Activated CD4-positive, alpha-beta T cell treated with anti-CD3 and anti-CD28 coated beads for 1 hour (primary cell): Measurements from ENCODE around the gene ZNF580.

Experiments used
- DNase-seq: peaks from one replicate; pipeline ENCODE4 v3.0.0-alpha.2; 2020

ZNF580 gene, protein sequence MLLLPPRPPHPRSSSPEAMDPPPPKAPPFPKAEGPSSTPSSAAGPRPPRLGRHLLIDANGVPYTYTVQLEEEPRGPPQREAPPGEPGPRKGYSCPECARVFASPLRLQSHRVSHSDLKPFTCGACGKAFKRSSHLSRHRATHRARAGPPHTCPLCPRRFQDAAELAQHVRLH

DNA sequence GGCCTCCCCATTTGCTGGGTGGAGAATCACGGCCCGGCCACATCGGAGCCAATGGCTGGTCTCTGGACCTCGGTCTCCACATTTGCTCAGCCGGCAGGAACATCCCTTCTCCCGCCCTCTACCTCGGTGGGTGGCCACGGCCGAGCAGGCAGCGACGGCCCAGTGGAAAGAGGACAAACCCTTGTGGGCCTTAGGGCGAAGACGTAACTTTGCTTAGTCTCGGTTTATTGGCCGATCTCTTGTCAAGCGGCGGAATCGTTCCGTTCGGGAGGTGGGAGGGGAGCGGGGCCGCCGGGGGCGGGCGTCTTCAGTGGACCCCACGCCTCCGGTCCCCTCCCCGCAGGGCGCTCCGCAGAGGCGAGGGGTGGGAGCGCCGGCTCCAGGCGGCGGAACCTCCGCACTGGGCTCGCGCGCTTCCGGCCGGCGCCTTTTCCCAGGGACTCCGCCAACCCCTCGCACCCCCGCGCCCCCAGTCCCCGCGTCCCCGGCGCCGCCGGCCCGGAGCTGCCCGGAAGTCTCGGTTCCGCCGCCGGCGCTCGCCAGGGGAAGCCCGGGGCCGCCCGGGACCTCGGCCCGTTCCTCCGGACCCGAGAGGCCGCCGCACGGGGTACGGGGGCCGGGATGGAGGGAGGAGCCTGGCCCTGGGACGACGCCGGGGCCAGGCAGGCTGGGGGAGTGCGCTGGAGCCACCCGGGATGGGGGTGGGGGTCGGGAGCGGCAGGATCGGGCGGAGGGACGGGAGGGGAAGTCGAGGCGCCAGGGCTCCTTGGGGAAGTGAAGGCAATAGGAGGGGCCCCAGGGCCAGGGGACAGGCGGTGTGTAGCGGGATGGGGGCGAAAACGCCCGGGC, at the start of gene ZNF580:
TSS of gene ZNF580 (plus strand) at position 426 of the 849 bp plus-strand sequence. CDS start 1,507 bp downstream, outside the sequence.
- no peak for DNase-seq

DNA sequence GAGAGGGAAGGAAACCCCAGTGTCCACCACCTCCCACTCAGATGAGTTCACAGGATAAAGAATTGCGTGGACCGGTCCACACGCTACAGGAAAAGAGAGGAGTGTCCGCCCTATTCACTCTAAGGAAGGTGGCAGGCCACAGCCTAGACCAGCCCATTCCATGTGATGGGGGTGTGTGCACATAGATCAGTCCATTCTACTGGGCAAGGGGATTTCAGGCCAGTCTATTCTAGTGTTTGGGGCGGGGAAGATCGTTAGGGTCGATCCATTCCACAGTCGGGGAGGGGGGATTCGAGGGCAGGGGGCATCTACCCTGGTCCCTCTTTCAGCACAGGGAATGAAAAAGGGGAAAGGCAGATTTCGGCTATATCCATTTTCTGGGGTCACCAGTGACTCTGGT, 49.2 kb upstream of the ZNF580 start:
- DNase-seq = no peak

DNA sequence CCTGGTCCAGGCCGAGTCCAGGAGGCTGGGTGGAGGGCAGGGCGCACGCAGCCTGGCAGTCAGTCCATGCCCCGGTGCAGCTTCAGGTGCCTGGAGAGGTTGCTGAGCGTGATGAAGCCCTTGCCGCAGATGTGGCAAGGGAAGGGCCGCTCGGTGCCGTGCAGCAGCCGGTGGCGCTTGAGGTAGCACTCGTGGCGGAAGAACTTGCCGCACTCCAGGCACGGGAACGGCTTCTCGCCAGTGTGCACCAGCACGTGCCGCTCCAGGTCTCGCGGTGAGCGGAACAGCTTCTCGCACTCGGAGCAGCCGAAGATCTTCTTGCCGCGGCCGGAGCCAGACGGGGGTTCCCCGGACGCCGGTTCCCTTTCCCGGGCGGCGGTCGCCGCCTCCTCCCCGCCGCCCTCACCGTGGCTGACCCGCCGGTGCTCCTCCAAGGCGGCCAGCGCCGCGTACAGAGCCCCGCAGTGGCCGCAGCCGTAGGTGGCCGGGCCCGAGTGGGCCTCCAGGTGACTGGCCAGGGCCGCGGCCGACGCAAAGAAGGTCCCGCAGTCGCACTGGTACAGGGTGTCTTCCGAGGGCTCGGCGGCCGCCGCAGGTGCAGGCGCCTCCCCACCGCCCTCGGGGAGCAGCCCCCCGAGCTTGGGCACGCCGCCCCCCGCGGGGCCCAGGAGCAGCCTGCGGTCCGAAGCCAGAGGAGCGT, 48.3 kb upstream of the ZNF580 start:
- DNase-seq = no peak

DNA sequence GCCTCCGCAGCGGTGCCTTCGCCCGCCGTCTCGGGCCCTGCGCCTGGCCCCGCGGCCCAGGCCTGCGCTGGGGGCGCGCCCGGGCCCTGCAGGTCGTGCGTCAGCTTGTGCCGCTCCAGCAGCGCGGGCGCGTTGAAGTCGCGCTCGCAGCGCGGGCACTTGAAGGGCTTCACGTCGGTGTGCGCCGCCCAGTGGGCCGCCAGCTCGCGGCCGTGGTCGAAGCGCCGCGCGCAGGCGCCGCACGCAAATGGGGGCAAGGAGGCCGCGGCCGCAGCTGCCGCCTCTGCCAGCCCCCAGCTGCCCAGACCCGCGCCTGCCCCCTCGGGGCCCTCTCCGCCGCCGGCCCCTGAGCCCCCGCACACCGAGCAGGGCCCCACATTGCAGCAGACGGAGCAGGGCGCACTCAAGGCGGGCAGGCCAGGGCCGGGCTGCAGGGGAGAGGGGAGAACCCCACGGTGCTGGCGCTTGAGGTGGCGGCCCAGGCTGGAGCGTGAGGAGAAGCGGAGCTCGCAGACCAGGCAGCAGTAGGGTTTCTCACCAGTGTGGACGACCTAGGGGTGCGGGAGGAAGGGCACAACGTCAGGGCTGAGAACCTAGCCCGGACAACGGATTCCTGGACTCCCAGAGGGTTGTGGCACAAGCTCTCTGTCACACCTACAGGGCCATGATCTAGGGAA, 47.6 kb upstream of the ZNF580 start:
- DNase-seq = no peak

DNA sequence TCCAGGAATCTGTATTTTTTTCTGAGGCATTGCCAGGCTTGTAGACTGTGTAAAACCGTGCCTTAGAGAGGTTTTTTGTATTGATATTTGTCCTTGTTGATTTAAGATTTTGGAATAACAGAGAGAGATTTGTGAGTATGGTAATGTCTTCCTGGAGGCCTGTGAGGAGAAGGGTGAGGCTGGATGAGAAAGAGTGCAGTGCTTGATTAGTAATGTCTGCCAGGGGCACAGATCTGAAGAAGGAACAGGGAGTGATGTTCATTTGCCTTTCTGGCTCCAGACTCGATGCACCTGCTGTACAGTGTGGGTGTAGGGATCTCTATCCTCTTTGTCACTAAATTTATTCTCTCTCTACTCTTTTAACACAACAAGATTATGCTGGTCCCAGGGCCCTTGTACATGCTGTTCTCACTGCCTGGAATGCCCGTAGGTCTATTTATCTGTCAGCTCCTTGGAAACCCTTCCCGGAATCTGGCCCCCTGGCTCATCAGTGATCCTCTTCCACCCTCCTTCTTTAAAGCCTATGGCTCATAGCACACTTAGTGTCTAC, 45.7 kb upstream of the ZNF580 start:
- no peak for DNase-seq

DNA sequence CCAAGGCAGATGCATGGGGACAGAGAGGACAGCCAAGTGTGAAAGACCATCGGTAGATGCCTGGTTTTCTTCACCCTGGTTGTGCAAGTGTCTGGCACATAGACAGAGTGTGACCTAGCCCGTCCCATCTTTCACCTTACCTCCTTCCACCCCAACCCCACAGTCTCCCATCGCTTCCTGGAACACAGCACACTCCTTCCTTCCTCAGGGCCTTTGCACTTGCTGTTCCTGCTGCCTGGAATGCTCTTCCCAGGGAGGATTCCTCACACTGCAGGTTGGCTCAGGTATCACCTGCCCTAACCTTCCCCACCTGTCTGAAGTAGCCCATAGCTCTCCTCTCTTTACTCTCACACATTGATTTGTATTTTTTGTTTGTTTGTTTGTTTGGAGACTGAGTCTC, 44.5 kb upstream of the ZNF580 start:
- no peak for DNase-seq

DNA sequence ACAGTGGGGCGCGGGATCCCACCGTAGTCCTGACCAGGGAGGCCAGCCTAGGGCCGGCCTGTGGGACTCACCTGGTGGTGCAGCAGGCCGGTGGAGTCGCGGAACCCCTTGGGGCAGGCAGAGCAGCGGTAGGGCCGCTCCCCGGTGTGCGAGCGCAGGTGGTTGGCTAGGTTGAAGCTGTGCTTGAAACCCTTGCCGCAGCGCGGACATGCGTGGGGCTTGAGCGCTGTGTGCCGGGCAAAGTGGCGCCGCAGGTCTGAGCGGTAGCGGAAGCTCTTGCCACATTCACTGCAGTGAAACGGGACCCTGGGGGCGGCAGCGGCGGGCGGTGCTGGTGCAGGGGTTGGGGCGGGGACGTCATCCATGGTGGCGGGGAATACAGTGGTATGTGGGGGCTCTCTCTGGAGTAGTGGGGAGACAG, 43.3 kb upstream of the ZNF580 start:
- DNase-seq = no peak

DNA sequence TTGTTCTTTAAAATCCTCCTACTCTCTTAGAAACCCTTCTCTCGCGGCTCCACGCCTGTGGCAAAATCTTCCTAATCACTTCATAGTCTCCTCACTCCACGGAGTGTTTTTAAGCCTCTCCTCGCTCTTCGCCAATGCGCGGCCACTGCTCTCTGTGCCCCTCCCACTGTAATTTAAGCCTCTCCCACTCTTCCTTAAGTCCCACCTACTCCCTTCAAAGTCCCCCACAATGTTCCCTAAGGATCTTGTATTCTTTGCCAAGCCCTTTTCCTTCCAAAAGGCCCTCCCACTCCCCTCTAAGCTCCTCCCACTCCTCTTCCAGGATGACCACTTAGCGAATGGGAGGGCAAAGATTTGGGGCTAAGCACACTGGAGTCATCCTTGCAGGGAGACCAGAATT, 42.8 kb upstream of the ZNF580 start:
- no peak for DNase-seq

DNA sequence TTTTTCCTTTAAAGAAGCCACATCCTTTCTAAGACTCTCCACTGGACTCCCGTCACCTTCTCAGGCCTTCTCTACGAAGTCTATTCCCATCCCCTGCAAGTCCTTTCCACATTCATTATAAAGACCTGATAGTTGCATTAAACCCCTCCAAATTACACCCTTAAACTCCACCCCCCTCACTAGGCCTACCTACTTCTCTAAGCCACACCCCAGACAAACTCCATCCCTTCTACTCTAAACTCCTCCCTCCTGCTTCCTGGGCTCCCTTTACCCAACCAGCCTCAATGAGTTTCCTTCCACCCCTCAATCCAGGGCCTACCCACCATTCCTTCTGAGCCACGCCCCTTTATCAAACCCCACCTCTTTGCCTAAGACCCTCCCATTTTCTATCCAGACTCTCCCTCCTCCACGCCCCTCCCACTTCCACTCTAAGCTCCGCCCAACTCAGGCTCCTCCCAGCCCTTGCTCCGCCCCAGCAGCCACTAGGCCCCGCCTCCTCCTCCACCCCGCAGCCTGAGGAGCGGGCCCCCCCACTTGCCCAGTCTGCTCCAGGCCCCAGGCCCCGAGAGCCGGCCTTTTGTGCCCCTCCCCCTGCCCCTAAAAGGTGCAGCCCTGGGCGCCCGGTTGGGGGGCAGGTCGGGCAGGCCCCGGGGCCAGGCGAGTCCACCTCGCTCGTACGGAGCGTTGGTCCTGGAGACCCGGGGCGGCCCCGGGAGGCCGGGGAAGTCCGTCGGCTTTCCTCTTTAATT, 41.9 kb upstream of the ZNF580 start:
- peak; percentile 88 for DNase-seq

DNA sequence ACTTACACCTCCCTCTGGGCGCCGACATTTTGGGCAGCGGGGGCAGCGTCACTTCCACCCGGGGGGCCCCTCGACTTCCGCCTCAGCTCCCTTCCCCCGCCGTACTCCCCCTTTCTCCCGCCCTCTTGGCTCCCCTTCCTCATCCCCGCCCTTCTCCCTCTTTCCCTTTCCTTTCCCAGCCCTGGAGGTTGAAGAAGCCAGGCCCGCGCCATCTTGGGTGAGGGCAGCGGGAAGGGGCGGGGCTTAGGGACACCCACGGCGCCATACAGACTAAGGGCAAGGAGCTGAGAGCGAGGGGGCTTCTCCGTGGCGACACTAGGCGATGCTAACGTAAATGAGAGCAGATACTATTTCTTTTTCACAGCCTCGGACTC, 41.3 kb upstream of the ZNF580 start, which contains the start of gene FIZ1:
TSS of gene FIZ1 (minus strand) at position 50 of the 374 bp plus-strand sequence. CDS start 1,652 bp downstream, outside the sequence.
- DNase-seq = peak; percentile 90

DNA sequence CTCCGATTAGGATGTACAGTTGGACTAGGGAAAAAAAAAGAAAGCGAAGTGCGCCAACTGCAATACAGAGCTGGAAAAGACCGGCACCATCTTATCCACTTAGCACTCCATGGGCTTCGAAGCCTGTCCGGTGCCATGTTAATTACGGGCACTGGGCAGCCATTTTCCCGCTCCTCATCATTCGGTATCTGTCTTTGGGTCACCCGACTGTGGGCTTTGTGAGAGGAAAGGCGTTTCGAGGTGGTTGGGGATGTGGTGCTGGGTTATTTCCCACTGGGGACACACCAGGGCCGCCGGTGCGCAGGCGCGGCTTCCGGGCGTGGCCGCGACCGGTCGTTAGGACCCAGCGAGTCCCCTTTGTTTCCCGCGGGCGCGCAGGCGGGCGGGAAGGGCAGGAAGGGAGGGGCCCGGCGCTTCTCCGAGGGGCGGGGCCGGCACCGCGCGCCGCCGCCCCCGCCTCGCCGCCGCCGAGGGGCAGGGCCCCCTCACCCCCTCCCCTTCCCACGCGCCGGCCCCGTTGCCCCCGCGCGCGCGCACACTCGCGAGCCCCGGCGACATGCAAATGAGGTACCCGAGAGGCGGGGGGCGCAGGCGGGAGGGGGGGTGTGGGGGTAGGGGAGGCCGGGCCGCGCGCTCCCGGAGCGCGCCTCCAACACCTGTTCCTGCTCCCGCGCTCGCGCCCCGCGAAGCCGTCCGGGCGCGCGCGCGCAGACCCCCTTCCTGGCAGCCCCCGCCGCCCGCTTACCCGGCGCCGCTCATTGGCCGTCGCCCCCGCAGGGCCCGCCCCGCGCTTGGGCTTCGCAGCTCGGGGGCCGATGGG, 40.8 kb upstream of the ZNF580 start, which contains the start of gene ZNF524:
TSS of gene ZNF524 (plus strand) at position 447 of the 820 bp plus-strand sequence. CDS start 1,825 bp downstream, outside the sequence.
- peak; percentile 75 for DNase-seq

DNA sequence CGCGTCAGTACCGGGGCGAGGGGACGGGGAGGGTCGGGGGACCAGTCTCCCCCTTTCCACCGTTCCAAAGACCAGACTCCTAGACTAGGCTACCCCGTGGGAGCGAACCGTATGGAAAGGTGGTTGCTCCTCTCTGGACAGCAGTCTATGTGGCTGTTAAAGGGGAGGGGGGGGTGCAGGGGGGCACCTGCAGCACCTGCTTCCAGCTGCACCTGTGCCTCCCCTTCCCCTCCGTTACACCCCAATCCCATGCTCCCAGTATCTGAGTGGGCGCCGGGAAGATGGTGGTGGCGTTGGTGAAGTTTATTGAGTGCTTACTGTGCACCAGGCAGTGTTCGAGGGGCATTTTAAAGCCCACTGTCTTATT, 40.2 kb upstream of the ZNF580 start:
- no peak for DNase-seq

DNA sequence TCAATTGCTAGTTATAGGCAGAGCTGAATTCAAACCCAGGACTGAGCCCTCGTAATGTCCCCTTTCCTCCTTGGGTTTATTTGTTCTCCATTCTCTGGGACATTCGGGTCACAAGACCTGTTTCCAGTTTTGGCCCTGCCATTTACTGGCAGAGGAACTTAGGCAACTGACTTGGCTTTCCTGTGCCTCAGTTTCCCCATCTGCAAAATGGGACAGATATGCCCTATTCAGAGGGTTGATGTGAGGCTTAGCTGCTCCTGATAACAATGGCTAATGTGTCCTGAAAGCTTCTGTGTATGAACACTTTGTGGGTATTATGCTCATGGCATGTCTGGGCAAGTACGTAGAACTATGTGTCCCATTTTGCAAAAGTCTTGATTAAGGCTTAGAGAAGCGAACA, 39.7 kb upstream of the ZNF580 start:
- DNase-seq = no peak

DNA sequence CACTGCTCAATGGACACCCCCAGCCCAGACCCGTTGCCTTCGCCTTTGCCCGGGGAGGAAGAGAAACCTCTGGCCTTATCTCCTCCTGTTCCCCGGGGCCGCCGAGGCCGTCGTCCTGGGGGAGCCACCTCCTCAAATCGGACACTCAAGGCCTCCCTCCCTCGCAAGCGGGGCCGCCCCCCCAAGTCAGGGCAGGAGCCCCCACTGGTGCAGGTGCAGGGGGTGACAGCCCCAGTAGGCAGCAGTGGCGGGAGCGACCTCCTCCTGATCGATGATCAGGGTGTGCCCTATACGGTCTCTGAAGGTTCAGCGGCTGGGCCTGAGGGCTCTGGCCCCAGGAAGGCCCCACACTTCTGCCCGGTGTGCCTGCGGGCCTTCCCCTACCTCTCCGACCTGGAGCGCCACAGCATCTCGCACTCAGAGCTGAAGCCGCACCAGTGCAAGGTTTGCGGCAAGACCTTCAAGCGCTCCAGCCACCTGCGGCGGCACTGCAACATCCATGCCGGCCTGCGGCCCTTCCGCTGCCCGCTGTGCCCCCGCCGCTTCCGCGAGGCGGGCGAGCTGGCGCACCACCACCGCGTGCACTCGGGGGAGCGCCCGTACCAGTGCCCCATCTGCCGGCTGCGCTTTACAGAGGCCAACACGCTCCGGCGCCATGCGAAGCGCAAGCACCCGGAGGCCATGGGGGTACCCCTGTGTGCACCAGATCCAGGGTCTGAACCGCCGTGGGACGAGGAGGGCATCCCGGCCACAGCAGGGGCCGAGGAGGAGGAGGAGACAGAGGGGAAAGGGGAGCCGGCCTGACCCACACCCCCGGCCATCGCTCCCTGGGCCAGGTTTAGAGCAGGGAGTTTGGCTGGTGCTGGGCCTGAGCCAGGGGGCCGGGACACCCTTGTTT, 38.4 kb upstream of the ZNF580 start:
- no peak for DNase-seq

DNA sequence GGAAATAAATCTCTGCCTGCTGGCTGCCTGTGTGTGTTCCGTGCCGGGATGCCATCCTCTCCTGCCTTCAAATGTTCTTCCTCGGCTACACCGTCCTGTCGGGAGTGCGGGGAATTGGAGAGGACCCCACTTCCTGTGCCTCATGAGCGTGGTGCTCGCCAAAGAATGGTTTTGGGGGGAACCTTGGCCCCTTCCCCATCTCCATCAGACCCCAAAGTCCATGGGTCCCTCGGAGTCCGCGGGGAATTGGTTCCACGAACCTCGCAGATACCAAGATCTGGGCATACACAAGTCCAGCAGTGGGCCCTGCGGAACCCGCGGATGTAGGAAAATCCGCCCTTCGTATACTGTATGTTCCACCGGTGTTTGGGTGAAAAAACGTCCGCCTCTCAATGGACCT, 37.7 kb upstream of the ZNF580 start:
- no peak for DNase-seq

DNA sequence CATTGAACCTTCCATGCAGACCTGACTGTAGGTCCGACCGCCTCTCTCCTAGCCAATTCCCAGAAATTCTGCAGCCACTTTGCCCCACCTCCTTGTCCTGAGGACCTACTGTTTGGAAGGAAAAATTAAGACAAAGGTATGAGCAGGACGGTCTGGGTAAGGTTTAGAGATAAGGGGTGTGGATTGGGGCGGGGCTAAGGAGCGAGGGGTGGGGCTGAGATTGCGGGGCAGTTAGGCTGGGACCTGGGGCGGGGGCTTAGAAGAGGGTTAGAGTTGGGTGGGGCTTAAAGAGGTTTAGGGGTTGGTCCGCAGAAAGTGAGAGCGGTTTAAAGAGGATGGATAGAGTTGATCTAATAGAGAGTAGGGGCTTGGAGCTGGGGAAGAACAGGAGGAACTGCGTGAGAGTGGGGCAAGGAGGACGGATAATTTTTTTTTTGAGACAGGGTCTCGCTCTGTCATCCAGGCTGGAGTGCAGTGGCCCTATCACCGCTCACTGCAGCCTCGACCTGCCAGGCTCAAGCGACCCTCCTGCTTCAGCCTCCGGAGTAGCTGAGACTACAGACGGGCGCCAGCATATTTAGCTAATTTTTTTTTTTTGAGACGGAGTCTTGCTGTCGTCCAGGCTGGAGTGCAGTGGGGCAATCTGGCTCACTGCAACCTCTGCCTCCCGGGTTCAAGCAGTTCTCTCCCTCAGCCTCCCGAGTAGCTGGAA, 37.1 kb upstream of the ZNF580 start:
- DNase-seq = no peak

DNA sequence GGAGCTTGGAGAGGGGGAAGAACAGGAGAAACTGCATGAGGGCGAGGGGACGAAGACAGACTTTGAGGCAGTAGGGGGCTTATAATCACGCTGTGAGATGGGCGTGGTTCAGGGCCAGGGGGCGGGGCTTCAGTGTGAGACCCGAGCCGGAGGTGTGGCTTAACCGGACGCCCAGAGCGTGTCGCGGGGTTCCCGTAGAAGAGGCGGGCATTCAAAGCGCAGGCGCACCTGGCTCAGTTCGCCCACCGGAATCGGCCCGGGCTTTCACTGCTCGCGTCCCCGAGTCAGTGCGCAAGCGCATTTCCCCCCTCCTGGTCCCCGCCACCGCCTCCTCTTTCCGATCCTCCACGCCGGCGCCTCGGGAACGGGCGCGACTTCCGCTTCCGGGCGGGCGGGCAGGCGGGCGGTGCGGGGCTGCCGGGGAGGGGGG, 35.6 kb upstream of the ZNF580 start:
- DNase-seq = peak; percentile 98

DNA sequence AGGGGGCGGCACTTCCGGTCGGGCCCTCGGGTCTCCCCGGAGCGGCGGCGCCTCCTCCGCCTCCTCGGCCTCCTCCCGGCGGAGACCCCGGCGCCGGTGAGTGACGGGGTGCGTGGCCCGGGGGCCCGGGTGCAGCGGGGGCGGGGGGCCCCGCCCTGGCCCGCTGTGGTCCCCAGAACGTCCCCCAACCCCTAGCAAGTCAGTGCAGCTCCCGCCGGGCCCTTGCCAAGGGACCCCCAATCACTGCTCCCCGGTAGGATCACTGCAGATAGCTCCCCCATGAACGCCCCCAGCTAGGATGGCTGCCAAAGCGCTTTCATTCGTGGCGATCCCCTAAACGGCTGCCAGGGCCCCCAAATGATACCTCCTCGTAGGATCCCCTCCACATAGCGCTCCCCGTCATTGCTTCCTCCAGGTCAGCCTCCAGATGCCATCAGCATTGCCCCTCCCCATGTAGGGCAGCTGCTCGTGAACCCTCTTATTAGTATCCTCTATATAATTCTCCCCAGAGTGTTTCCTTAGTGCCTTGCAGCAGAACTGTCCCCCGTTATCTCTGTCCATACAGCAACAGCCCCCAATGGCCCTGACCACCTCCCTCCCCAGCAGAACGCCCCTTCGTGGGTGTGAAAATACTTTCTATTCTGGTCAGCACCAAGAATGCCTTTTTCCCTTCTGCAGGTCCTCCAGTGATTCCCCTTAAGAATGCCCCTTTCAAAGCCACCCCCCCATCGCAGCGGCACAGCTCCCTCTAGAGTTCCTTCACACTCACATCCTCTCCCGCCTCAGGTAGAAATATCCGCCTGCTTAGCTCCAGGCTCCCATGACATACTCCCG, 34.9 kb upstream of the ZNF580 start, which contains the start of gene ZNF865:
TSS of gene ZNF865 (plus strand) at position 11 of the 834 bp plus-strand sequence. CDS start 7,972 bp downstream, outside the sequence.
- DNase-seq = peak; percentile 58
